IMR-90 (cell line): ENCODE measurements around the gene DHRS3. TPM values are rescaled to one million over a fixed set of nuclear protein-coding genes. Genes with fewer than 3 reads are reported as not detected.

ENCODE experiments used
- ATAC-seq: fragments of 200-7000 bp; cut with Tn5 transposase; 2 replicates; pipeline ENCODE4 v1.9.1; 2020; ENCODE audit warnings: low read depth, mild to moderate bottlenecking, moderate library complexity
- BruUV-seq: library from RNA; stranded (reverse); fragments of 400-500 nt; replicated peaks from 2 replicates; lab custom pipeline; 2021; lab: Mats Ljungman, UMichigan
- CTCF ChIA-PET: fragments of 300-600 bp; formaldehyde crosslinking; extraction: SDS; loops from one replicate; lab custom pipeline; 2021; ENCODE audit warnings: antibody characterized with exemption; lab: Yijun Ruan, JAX
- POLR2A ChIA-PET: fragments of 300-600 bp; sonication (Branson Sonifier 250); formaldehyde crosslinking; loops from one replicate; lab custom pipeline; 2022; ENCODE audit warnings: antibody characterized with exemption; ENCODE audit not compliant: unreplicated experiment; lab: Charles Lee
- DNase-seq: peaks from one replicate; pipeline ENCODE4 v3.0.0; 2013
- H2AFZ ChIP-seq: replicated peaks from 2 replicates; pipeline ENCODE3; 2013; ENCODE audit warnings: low read length, mild to moderate bottlenecking; ENCODE audit not compliant: poor library complexity
- H2AK5ac ChIP-seq: 2 replicates; pipeline ENCODE4 v1.6.1; 2013; ENCODE audit warnings: low read depth, low read length, inconsistent platforms
- H2AK9ac ChIP-seq: replicated peaks from 2 replicates; pipeline ENCODE3; 2013; ENCODE audit warnings: mild to moderate bottlenecking, low read depth, low read length, moderate library complexity; ENCODE audit not compliant: poor library complexity
- H2BK120ac ChIP-seq: 2 replicates; pipeline ENCODE4 v1.6.1; 2013; ENCODE audit warnings: low read depth, low read length, inconsistent platforms
- H2BK15ac ChIP-seq: 3 replicates; pipeline ENCODE4 v1.6.1; 2013; ENCODE audit warnings: low read depth, low read length, inconsistent platforms
- H2BK20ac ChIP-seq: 2 replicates; pipeline ENCODE4 v1.6.1; 2013; ENCODE audit warnings: low read depth, mild to moderate bottlenecking, inconsistent platforms, low read length, moderate library complexity
- H2BK5ac ChIP-seq: 2 replicates; pipeline ENCODE4 v1.6.1; 2013; ENCODE audit warnings: mild to moderate bottlenecking, low read depth, low read length, inconsistent platforms; ENCODE audit not compliant: poor library complexity, severe bottlenecking
- H3K14ac ChIP-seq: replicated peaks from 2 replicates; pipeline ENCODE4 v1.6.1; 2013; ENCODE audit warnings: low read depth, low read length, inconsistent platforms
- H3K18ac ChIP-seq: 2 replicates; pipeline ENCODE4 v1.6.1; 2013; ENCODE audit warnings: low read depth, low read length, control low read depth
- H3K23ac ChIP-seq: 2 replicates; pipeline ENCODE4 v1.6.1; 2013; ENCODE audit warnings: low read depth, low read length, inconsistent platforms
- H3K27ac ChIP-seq: 2 replicates; pipeline ENCODE4 v1.5.1; 2013; ENCODE audit warnings: mild to moderate bottlenecking, control low read depth, low read length; ENCODE audit not compliant: insufficient read depth
- H3K27me3 ChIP-seq: 2 replicates; pipeline ENCODE4 v1.6.1; 2013; ENCODE audit warnings: low read length; ENCODE audit not compliant: control insufficient read depth, insufficient read depth
- H3K36me3 ChIP-seq: 2 replicates; pipeline ENCODE4 v1.6.1; 2013; ENCODE audit warnings: low read length, mixed read lengths; ENCODE audit not compliant: control insufficient read depth, insufficient read depth
- H3K4ac ChIP-seq: 2 replicates; pipeline ENCODE4 v1.6.1; 2013; ENCODE audit warnings: low read depth, low read length, inconsistent platforms
- H3K4me1 ChIP-seq: 2 replicates; pipeline ENCODE4 v1.6.1; 2013; ENCODE audit warnings: low read length, mixed read lengths; ENCODE audit not compliant: control insufficient read depth, insufficient read depth
- H3K4me2 ChIP-seq: 2 replicates; pipeline ENCODE4 v1.6.1; 2013; ENCODE audit warnings: low read depth, mild to moderate bottlenecking, control low read depth, low read length, moderate library complexity
- H3K4me3 ChIP-seq: 2 replicates; pipeline ENCODE4 v1.5.1; 2013; ENCODE audit warnings: low read depth, mild to moderate bottlenecking, control low read depth, low read length, moderate library complexity; ENCODE audit not compliant: insufficient read depth
- H3K56ac ChIP-seq: 2 replicates; pipeline ENCODE4 v1.6.1; 2013; ENCODE audit warnings: low read length, inconsistent platforms; ENCODE audit not compliant: insufficient read depth; ENCODE audit errors: extremely low read depth
- H3K79me1 ChIP-seq, 2 experiments: 2 replicates each; pipeline ENCODE4 v1.6.1; 2013; ENCODE audit warnings: low read length in 2 of 2, inconsistent platforms in 1 of 2, low read depth in 1 of 2
- H3K9ac ChIP-seq: 2 replicates; pipeline ENCODE4 v1.6.1; 2013; ENCODE audit warnings: low read depth, low read length, control low read depth
- H3K9me1 ChIP-seq: 2 replicates; pipeline ENCODE4 v1.6.1; 2013; ENCODE audit warnings: low read length, inconsistent platforms; ENCODE audit not compliant: insufficient read depth
- H3K9me3 ChIP-seq: 2 replicates; pipeline ENCODE4 v1.6.1; 2013; ENCODE audit warnings: low read length; ENCODE audit not compliant: control insufficient read depth, insufficient read depth
- H4K20me1 ChIP-seq: 2 replicates; pipeline ENCODE4 v1.6.1; 2013; ENCODE audit warnings: low read length, inconsistent platforms; ENCODE audit not compliant: insufficient read depth
- H4K5ac ChIP-seq: 2 replicates; pipeline ENCODE4 v1.6.1; 2013; ENCODE audit warnings: mild to moderate bottlenecking, low read depth, low read length, control low read depth
- H4K8ac ChIP-seq, 2 experiments: 2 replicates each; pipeline ENCODE4 v1.6.1; 2013; ENCODE audit warnings: low read depth in 2 of 2, low read length in 2 of 2, control low read depth in 1 of 2, inconsistent platforms in 1 of 2
- H4K91ac ChIP-seq: 2 replicates; pipeline ENCODE4 v1.6.1; 2013; ENCODE audit warnings: low read depth, low read length, inconsistent platforms; ENCODE audit not compliant: insufficient read depth
- BHLHE40 ChIP-seq: fragments of 150-350 bp; IDR thresholded peaks from 2 replicates; pipeline ENCODE4 v1.6.1; 2016; ENCODE audit warnings: mild to moderate bottlenecking, low read depth, low read length
- CEBPB ChIP-seq: IDR thresholded peaks from 2 replicates; pipeline ENCODE4 v1.6.1; 2012; ENCODE audit warnings: low read depth, low read length, improper control_type of control experiment
- ELK1 ChIP-seq: fragments of 150-350 bp; IDR thresholded peaks from 2 replicates; pipeline ENCODE4 v1.6.1; 2016; ENCODE audit warnings: low read depth, mild to moderate bottlenecking, low read length, moderate library complexity, borderline replicate concordance
- FOS ChIP-seq: fragments of 150-350 bp; IDR thresholded peaks from 2 replicates; pipeline ENCODE4 v1.6.1; 2016; ENCODE audit warnings: low read depth, low read length
- MAFK ChIP-seq: IDR thresholded peaks from 2 replicates; pipeline ENCODE4 v1.6.1; 2012; ENCODE audit warnings: low read depth, low read length, improper control_type of control experiment
- RAD21 ChIP-seq: IDR thresholded peaks from 2 replicates; pipeline ENCODE4 v1.6.1; 2012; ENCODE audit warnings: low read length, improper control_type of control experiment
- WGBS, 2 experiments: methylation state at CpG; one replicate each; pipeline versions ENCODE4 v1.1.5 to v1.1.7; 2013; ENCODE audit warnings: missing lambda C conversion rate in 2 of 2; ENCODE audit not compliant: insufficient read length in 1 of 2; ENCODE audit errors: extremely low coverage in 2 of 2; 5-methylcytosine and 5-hydroxymethylcytosine counted together
- dilution Hi-C: fragments of 300-500 bp; cut with HindIII; formaldehyde crosslinking; loops from one replicate; pipeline ENCODE4 v1.14.3; 2018; ENCODE audit warnings: low sequenced_read_pairs; ENCODE audit not compliant: unreplicated experiment
- in situ Hi-C: fragments of 300-500 bp; cut with MboI; formaldehyde crosslinking; loops from 3 replicates; pipeline ENCODE4 v1.14.3; 2019; ENCODE audit warnings: low sequenced_read_pairs, inconsistent platforms, mixed read lengths
- intact Hi-C: fragments of 100-400 bp; cut with micrococcal nuclease; formaldehyde crosslinking; loops from 2 replicates; pipeline ENCODE4 v1.10.0; 2022
- polyA plus RNA-seq, 3 experiments: library from polyadenylated mRNA; depleted of rRNA; stranded (reverse); fragments of >200 nt; gene quantifications; 2 replicates each; pipeline ENCODE4 v1.2.3, GENCODE V29; 2012; ENCODE audit warnings: low replicate concordance in 1 of 3
- total RNA-seq: library from RNA; depleted of rRNA; stranded (reverse); fragments of >200 nt; gene quantifications from 2 replicates; pipeline ENCODE4 v1.2.3, GENCODE V29; 2012

The DHRS3 gene
- total and polyA plus RNA-seq, 2 of the 4 experiments (the other 2 are of a cell fraction) = 11.2 to 14.5 TPM

DNA sequence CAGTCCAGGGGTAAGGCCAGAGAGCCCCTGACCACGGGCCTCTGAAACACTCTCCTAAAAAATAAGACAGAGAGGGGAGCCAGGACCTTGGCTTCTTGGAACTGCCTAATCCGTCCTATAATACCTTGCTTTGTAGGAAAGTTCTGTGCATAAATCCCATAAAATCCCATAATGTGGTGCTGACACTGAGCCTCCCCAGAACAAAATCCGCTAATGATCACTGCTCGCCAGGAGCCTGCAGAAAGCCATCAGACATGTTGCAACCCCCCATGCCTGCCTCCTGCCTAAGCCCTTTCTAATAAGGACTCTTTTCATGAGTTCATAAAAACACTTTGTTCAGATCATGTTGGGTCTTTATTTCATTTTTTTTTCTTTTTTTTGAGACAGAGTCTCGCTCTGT lies 9.3 kb upstream of the DHRS3 start:
- no peaks in the 10 kb centered on the region for H3K4me1 ChIP-seq
- BruUV-seq = no TSS peak
- H2BK5ac ChIP-seq = no peak overlapping the region
- no peaks in the 10 kb centered on the region for H3K9me3 ChIP-seq
- H4K8ac ChIP-seq = no peak overlapping the region
- H3K18ac ChIP-seq = no peak overlapping the region
- H3K4me2 ChIP-seq = no peak overlapping the region
- POLR2A ChIA-PET = no interaction called here
- in situ Hi-C loops = no loop called here
- no peak overlapping the region for H3K27ac ChIP-seq
- CTCF ChIA-PET = no interaction called here
- DNase-seq (no peak), ATAC-seq (no peak)
- dilution Hi-C loops = no loop called here
- H2BK15ac ChIP-seq = no peak overlapping the region
- H3K9me1 ChIP-seq = no peaks in the 10 kb centered on the region
- no peak overlapping the region for H2AK9ac ChIP-seq
- 100% methylated on average over 1 of the region's 5 CpGs; no CpG with 5 or more reads in 1 of the 2 experiments for WGBS, 2 experiments
- H4K5ac ChIP-seq = no peak overlapping the region
- H3K4me3 ChIP-seq = no peak overlapping the region
- H2AFZ ChIP-seq = no peak overlapping the region
- no peak overlapping the region for H3K9ac ChIP-seq
- H3K79me1 ChIP-seq = no peaks in the 10 kb centered on the region
- intact Hi-C loops = no loop called here
- H4K91ac ChIP-seq = no peak overlapping the region
- H3K14ac ChIP-seq = no peak overlapping the region
- H3K27me3 ChIP-seq = peaks cover 39% of the 10 kb centered on the region
- no peak overlapping the region for H2BK120ac ChIP-seq
- H3K4ac ChIP-seq = no peak overlapping the region
- TF ChIP-seq RAD21 (no peak), CEBPB (no peak), ELK1 (no peak), BHLHE40 (no peak), MAFK (no peak), FOS (no peak)
- no peak overlapping the region for H2AK5ac ChIP-seq
- H3K56ac ChIP-seq = no peak overlapping the region
- H3K23ac ChIP-seq = no peak overlapping the region
- no peaks in the 10 kb centered on the region for H4K20me1 ChIP-seq
- no peaks in the 10 kb centered on the region for H3K36me3 ChIP-seq
- H2BK20ac ChIP-seq = no peak overlapping the region
